HEK293T (cell line): ENCODE measurements around the gene FUZ.

Experiments
- CTCF ChIA-PET: fragments of 350-600 bp; formaldehyde crosslinking; extraction: SDS; loops from one replicate; lab custom pipeline; 2021; ENCODE audit warnings: antibody characterized with exemption, inconsistent platforms; lab: Yijun Ruan, JAX
- POLR2A ChIA-PET: fragments of 350-600 bp; formaldehyde crosslinking; extraction: SDS; loops from one replicate; lab custom pipeline; 2020; ENCODE audit warnings: antibody characterized with exemption, inconsistent platforms; lab: Yijun Ruan, JAX
- DNase-seq: peaks from one replicate; pipeline ENCODE4 v3.0.0; 2012; ENCODE audit warnings: mixed read lengths; ENCODE audit errors: extremely low spot score
- ARNT ChIP-seq: fragments of 450-650 bp; IDR thresholded peaks from 2 replicates; pipeline ENCODE4 v1.6.1; 2017; ENCODE audit warnings: mild to moderate bottlenecking
- BHLHE40 ChIP-seq: fragments of 450-650 bp; IDR thresholded peaks from 2 replicates; pipeline ENCODE4 v1.6.1; 2016; ENCODE audit warnings: mild to moderate bottlenecking, moderate library complexity, borderline replicate concordance
- CTBP1 ChIP-seq: fragments of 450-650 bp; IDR thresholded peaks from 2 replicates; pipeline ENCODE4 v1.6.1; 2016; ENCODE audit warnings: borderline replicate concordance
- ELF4 ChIP-seq: fragments of 450-650 bp; IDR thresholded peaks from 2 replicates; pipeline ENCODE4 v1.6.1; 2017; ENCODE audit warnings: antibody characterized with exemption
- FOXA1 ChIP-seq: fragments of 450-650 bp; IDR thresholded peaks from 2 replicates; pipeline ENCODE4 v1.6.1; 2016; ENCODE audit warnings: mild to moderate bottlenecking
- FOXK2 ChIP-seq: fragments of 450-650 bp; IDR thresholded peaks from 2 replicates; pipeline ENCODE4 v1.6.1; 2016; ENCODE audit warnings: mild to moderate bottlenecking
- FOXM1 ChIP-seq: fragments of 450-650 bp; IDR thresholded peaks from 2 replicates; pipeline ENCODE4 v1.6.1; 2017; ENCODE audit warnings: mild to moderate bottlenecking, borderline replicate concordance
- HDGF ChIP-seq: fragments of 450-650 bp; IDR thresholded peaks from 2 replicates; pipeline ENCODE4 v1.6.1; 2017; ENCODE audit warnings: antibody characterized with exemption, borderline replicate concordance
- L3MBTL2 ChIP-seq: fragments of 450-650 bp; conservative IDR thresholded peaks from 2 replicates; pipeline ENCODE4 v1.6.1; 2016; ENCODE audit warnings: mild to moderate bottlenecking
- LEF1 ChIP-seq: fragments of 450-650 bp; IDR thresholded peaks from 2 replicates; pipeline ENCODE4 v1.6.1; 2017; ENCODE audit warnings: mild to moderate bottlenecking, borderline replicate concordance
- NFRKB ChIP-seq: fragments of 450-650 bp; IDR thresholded peaks from 2 replicates; pipeline ENCODE4 v1.6.1; 2016; ENCODE audit warnings: mild to moderate bottlenecking, moderate library complexity
- SP1 ChIP-seq: fragments of 450-650 bp; IDR thresholded peaks from 2 replicates; pipeline ENCODE4 v1.6.1; 2017
- SUZ12 ChIP-seq: fragments of 450-650 bp; IDR thresholded peaks from 2 replicates; pipeline ENCODE4 v1.6.1; 2016; ENCODE audit warnings: mild to moderate bottlenecking
- TARDBP ChIP-seq: fragments of 450-650 bp; IDR thresholded peaks from 2 replicates; pipeline ENCODE4 v1.6.1; 2016
- ZNF384 ChIP-seq: fragments of 450-650 bp; IDR thresholded peaks from 2 replicates; pipeline ENCODE4 v1.6.1; 2016
- TF ChIP-seq, protein P1 (sequence below): fragments of 450-650 bp; IDR thresholded peaks from 2 replicates; pipeline ENCODE4 v1.6.1; 2016

The FUZ gene, protein sequence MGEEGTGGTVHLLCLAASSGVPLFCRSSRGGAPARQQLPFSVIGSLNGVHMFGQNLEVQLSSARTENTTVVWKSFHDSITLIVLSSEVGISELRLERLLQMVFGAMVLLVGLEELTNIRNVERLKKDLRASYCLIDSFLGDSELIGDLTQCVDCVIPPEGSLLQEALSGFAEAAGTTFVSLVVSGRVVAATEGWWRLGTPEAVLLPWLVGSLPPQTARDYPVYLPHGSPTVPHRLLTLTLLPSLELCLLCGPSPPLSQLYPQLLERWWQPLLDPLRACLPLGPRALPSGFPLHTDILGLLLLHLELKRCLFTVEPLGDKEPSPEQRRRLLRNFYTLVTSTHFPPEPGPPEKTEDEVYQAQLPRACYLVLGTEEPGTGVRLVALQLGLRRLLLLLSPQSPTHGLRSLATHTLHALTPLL

DNA sequence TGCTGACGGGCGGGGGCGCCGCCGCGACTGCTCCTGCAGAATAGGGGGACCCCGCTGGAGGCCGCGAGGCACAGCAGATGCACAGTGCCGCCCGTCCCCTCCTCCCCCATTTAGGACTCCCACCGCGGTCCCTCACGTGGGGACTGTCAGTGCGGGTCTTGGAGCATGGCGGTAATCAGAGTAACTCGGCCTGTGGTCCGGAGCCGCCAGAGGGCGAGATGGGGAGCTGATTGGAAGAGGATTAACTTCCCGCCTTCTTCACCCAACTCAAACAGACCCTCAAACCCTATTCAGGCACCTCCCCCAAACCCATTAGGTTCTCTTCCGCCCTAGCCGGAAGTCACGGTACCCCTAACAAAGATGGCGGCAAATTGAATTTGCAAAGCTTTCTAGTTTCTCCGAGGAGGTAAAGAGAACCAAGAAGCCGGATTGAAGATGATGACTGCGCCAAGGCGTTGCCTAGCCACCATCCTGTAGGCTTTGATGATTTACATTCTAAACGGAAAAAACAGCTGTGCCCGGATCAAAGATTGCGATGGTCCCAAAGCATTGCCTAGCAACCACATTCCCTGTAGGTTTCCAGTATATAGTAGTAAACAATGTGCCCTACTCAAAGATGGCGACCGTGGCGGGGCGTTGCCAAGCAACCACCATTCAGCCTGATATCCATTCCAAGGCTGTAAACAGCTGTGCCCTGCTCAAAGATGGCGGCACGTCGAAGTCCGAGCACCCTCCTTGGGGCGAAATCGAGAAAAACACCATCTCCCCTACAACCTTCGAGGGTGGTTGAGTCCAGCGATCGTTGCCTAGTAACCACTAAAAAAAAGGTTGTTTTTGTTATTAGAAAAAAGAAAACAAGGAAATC lies at the start of gene FUZ:
FUZ (minus strand) TSS at position 296 of the 865 bp plus-strand sequence; CDS start at position 110, 186 bp downstream.
- TF ChIP-seq, protein P1, sequence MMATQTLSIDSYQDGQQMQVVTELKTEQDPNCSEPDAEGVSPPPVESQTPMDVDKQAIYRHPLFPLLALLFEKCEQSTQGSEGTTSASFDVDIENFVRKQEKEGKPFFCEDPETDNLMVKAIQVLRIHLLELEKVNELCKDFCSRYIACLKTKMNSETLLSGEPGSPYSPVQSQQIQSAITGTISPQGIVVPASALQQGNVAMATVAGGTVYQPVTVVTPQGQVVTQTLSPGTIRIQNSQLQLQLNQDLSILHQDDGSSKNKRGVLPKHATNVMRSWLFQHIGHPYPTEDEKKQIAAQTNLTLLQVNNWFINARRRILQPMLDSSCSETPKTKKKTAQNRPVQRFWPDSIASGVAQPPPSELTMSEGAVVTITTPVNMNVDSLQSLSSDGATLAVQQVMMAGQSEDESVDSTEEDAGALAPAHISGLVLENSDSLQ = peak; percentile 40; the same call in 1 of the 2 replicates
- TF ChIP-seq L3MBTL2 (peak; percentile 75), ZNF384 (peak; percentile 90), LEF1 (no peak), ELF4 (peak; percentile 32; the same call in 1 of the 2 replicates), FOXK2 (peak; percentile 94; the same call in 1 of the 2 replicates), TARDBP (no peak)
- ChIA-PET CTCF (no interaction called here), POLR2A (interaction anchor here (0.6 to 4.8 kb wide), 13 partner anchors 8 to 96 kb away, joined by 3 to 41 read pairs (median 4); partner anchors contain the start of genes AKT1S1, AP2A1, PTOV1 and TBC1D17)

DNA sequence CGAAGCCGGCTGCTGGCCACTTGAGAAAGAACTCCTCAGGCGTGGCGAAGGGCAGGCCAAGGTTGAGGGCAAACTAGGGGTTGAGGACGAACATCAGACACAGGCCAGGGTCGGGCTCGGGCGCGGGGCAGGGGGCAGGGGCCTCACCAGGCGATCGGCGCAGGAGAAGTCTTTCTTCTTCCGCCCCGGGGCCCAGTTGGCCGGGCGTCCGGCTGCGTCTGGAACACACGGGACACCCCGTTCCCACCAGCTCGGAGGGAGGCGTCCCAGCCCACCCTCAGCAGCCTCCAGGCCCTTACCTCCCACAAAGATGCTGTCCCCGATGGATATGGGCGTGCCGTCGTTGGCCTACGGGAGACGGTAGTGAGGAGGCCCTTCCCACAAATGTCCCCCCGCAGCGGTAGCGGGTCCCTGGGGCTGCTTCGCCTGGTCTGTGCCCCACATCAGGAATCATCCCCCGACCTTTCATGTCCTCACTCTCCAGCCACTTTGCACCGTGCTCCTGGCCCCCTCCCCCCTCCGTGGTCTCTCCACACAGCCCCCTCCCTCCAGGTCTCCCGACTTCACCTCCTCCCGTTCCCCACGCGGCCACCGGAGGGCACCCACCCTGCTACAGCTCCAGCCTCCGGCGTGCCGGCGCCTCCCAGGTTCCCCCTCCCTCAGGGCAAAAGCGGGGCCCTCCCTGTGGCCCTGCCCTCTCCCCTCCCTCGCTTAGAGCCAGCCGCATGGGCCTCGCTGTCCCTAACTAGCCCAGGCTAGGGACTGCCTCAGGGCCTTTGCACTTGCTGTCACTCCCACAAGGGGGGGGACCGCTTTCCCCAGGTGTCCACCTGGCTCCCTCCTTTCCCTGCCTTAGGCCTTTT lies 49.5 kb upstream of the FUZ start:
- CTCF ChIA-PET = no interaction called here
- DNase-seq = peak; percentile 43
- POLR2A ChIA-PET = interaction anchor here (1.4 to 3.0 kb wide), 2 partner anchors 10 to 14 kb away, joined by 4 to 26 read pairs; partner anchors contain the start of genes AKT1S1 and TBC1D17
- no peak for TF ChIP-seq L3MBTL2
- TF ChIP-seq ELF4 = no peak
- TF ChIP-seq SUZ12 = no peak
- TF ChIP-seq FOXK2 = no peak
- TF ChIP-seq SP1 = no peak
- TF ChIP-seq TARDBP = no peak
- TF ChIP-seq FOXA1 = no peak
- TF ChIP-seq BHLHE40 = no peak
- TF ChIP-seq, protein P1 = no peak
- no peak for TF ChIP-seq LEF1
- no peak for TF ChIP-seq FOXM1
- TF ChIP-seq ARNT = no peak
- no peak for TF ChIP-seq CTBP1
- no peak for TF ChIP-seq NFRKB
- TF ChIP-seq ZNF384 = no peak
- no peak for TF ChIP-seq HDGF

More for the DNA sequence above, at the start of gene FUZ:
- DNase-seq = peak; percentile 89

DNA sequence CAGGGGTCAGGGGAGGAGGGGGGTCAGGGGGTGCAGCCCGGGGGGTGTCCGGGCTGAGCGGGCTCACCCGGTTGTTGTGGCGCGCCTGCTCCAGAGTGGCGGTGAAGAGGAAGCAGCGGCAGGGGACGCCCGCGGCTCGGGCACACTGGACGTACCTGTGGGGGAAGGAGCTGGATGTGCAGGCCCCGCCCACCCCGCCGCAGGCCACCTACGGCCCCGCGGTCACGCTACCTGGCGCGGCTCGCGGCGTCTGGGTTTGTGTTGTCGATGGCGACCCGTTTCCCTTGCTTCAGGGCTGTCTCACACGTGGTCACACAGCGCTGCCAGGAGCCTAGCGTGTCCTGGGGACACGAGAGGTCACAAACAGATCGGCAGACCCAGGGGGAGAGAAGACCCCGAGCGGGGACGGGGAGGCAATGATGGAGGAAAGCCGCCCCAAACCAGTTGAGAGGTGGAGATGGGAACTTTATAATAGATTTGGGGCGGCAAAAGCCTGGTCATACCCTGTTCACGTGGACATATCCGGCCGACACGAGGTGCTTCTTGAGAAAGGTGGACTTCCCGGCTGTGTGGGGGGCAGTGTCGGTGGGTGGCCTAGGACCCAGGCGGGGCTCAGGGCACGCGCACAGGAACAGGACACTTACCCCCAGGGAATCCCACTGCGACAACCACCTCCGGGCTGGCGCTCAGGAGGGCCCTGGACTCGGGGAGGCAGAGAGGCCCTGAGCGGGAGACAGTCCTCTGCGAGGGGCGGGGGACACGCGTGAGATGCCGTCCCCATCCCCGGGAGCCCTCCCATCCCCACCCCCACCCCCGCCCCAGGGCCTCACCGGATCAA lies 48.7 kb upstream of the FUZ start:
- no peak for TF ChIP-seq HDGF
- no peak for TF ChIP-seq FOXM1
- no peak for TF ChIP-seq NFRKB
- no peak for TF ChIP-seq SP1
- TF ChIP-seq, protein P1 = no peak
- no peak for TF ChIP-seq L3MBTL2
- TF ChIP-seq SUZ12 = no peak
- TF ChIP-seq FOXK2 = no peak
- TF ChIP-seq ARNT = no peak
- no peak for TF ChIP-seq LEF1
- TF ChIP-seq ELF4 = no peak
- no peak for TF ChIP-seq ZNF384
- TF ChIP-seq TARDBP = no peak
- TF ChIP-seq FOXA1 = no peak
- ChIA-PET CTCF (no interaction called here), POLR2A (interaction anchor here (1.2 to 1.5 kb wide), 3 partner anchors 8 to 11 kb away, joined by 4 to 7 read pairs (median 6); partner anchors contain the start of gene PTOV1)
- DNase-seq = no peak

DNA sequence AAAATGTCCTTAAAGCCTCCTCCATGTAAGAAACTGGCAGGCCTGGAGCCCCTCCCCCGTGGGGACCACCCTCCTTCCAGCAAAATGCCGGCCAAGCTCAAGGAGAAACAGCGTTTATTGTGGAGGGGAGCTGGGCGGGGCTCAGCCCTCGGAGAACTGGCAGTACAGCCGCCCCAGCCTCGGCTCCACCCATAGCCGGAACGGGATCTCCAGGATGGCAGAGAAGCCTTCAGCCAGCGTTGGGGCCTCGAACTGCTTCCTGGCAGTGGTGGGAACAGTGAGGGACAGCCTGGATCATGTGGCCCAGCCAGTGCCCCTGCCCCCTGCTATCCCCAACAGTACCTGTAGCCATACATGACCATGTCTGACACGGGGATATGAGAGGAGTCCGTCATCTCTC lies 48.0 kb upstream of the FUZ start:
- ChIA-PET POLR2A (interaction anchor here (1.2 to 1.5 kb wide), 2 partner anchors 8 to 10 kb away, joined by 6 to 7 read pairs; partner anchors contain the start of gene PTOV1), CTCF (no interaction called here)
- TF ChIP-seq, protein P1 = no peak
- TF ChIP-seq FOXM1 (no peak), CTBP1 (no peak), TARDBP (no peak), LEF1 (no peak), BHLHE40 (no peak), L3MBTL2 (no peak), FOXA1 (no peak), ELF4 (no peak), ARNT (no peak)
- peak; percentile 11 for DNase-seq
